ENCODE data around the gene SP4.
A peak's percentile ranks its signal among the peaks of the same experiment; 100 is the strongest.
"Not testable (repeated sequence)": the region's sequence is repeated elsewhere in the genome, so short reads cannot be mapped to it uniquely, and the experiment has no call there.

The SP4 gene

DNA sequence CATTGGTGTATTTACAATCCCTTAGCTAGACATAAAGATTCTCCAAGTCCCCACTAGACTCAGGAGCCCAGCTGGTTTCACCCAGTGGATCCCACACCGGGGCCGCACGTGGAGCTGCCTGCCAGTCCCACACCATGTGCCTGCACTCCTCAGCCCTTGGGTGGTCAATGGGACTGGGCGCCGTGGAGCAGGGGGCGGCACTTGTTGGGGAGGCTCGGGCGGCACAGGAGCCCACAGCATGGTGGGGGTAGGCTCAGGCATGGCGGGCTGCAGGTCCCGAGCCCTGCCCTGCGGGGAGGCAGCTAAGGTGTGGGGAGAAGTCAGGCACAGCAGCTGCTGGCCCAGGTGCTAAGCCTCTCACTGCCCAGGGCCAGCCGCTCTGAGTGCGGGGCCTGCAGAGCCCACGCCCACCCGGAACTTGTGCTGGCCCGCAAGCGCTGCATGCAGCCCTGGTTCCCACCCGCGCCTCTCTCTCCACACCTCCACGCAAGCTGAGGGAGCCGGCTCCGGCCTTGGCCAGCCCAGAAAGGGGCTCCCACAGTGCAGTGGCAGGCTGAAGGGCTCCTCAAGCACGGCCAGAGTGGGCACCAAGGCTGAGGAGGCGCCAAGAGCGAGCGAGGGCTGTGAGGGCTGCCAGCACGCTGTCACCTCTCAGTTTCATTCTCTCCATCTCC is 108.7 kb downstream of the SP4 start:
- H3K9me3 ChIP-seq (ENCODE audit: insufficient read depth, low read depth, low read length); H3K4me3 ChIP-seq (ENCODE audit: low read length); H3K27ac ChIP-seq (ENCODE audit: low read length); H3K9ac ChIP-seq (ENCODE audit: low read depth, low read length); H3K27me3 ChIP-seq (ENCODE audit: insufficient read depth, low read length); H3K36me3 ChIP-seq (ENCODE audit: insufficient read depth, low read depth, low read length): not testable (repeated sequence)
- H3K4me1 ChIP-seq (ENCODE audit: insufficient read depth, low read length): peaks cover 14% of the 10 kb centered on the region

DNA sequence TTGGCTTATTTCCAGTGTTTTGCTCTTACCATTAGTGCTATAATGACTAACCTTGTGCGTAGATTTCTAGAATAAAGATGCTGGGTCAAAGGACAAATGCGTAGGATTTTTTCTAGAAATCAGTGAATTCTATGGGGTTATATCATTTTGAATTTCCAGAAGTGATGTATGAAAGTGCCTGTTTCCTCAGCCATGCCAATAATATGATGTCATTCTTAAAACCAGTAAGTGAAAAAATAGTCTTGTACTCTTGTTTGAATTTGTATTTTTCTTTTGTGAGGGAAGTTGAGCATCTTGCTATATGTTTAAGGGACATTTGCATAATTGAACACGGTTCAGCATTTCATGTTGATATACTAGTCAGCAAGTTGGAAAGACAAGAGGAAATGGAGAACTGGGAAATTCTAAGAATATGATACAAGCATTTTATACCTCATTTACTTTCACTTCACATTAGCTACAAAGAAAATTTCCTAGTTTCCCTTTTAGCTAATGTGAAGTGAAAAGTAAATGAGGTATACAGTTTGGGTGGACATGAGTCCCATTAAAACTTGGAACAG is 111.1 kb downstream of the SP4 start:
- H3K27me3 ChIP-seq (ENCODE audit: insufficient read depth, low read length): peaks cover 30% of the 10 kb centered on the region
- H3K27ac ChIP-seq (ENCODE audit: low read length): no peak overlapping the region
- H3K4me1 ChIP-seq (ENCODE audit: insufficient read depth, low read length): peaks cover 17% of the 10 kb centered on the region
- no peak overlapping the region for H3K9ac ChIP-seq (ENCODE audit: low read depth, low read length)
- no peak overlapping the region for H3K4me3 ChIP-seq (ENCODE audit: low read length)
- H3K36me3 ChIP-seq (ENCODE audit: insufficient read depth, low read depth, low read length): no peaks in the 10 kb centered on the region
- H3K9me3 ChIP-seq (ENCODE audit: insufficient read depth, low read depth, low read length): no peaks in the 10 kb centered on the region; the same call in 1 of the 2 replicates

DNA sequence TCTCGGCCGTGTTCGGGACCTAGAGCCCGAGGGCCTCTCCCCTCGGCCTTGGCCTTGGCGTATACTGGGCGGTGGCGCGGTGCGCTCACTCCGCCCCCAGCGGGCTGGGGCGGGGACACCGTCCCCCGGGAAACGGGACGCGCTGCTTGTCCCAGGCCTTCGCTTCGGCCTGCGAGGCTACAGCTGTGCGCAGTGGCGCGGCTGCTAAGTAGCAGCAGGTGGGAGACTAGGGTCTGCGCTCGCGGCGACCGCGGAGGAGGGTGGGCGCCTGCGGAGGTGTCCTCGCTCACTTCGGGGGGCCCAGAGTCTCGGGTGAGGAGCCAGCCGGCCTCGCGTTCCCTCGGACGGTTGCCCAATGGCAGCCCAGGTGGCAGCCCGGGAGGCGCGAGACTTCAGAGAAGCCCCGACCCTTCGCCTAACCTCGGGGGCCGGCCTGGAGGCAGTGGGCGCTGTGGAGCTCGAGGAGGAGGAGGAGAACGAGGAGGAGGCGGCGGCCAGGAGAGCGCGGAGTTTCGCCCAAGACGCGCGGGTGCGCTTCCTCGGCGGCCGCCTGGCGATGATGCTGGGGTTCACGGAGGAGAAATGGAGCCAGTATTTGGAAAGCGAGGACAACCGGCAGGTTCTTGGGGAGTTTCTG is 115.1 kb downstream of the SP4 start, which contains the start of gene DNAH11:
Gene DNAH11, plus strand, starts transcription at position 149 of the 637 bp plus-strand sequence. Its CDS starts 207 bp downstream, at position 356.
- H3K27me3 ChIP-seq (ENCODE audit: insufficient read depth, low read length): peaks cover 51% of the 10 kb centered on the region
- H3K27ac ChIP-seq (ENCODE audit: low read length): no peak within 1 kb of the TSS
- H3K9me3 ChIP-seq (ENCODE audit: insufficient read depth, low read depth, low read length): no peaks in the 10 kb centered on the region; the same call in 1 of the 2 replicates
- H3K4me3 ChIP-seq (ENCODE audit: low read length): peak within 1 kb of the TSS; percentile 65
- H3K9ac ChIP-seq (ENCODE audit: low read depth, low read length): peak within 1 kb of the TSS; percentile 62; the same call in 1 of the 2 replicates
- peaks cover 6% of the 10 kb centered on the region; the same call in 1 of the 2 replicates for H3K36me3 ChIP-seq (ENCODE audit: insufficient read depth, low read depth, low read length)
- H3K4me1 ChIP-seq (ENCODE audit: insufficient read depth, low read length): peaks cover 31% of the 10 kb centered on the region

DNA sequence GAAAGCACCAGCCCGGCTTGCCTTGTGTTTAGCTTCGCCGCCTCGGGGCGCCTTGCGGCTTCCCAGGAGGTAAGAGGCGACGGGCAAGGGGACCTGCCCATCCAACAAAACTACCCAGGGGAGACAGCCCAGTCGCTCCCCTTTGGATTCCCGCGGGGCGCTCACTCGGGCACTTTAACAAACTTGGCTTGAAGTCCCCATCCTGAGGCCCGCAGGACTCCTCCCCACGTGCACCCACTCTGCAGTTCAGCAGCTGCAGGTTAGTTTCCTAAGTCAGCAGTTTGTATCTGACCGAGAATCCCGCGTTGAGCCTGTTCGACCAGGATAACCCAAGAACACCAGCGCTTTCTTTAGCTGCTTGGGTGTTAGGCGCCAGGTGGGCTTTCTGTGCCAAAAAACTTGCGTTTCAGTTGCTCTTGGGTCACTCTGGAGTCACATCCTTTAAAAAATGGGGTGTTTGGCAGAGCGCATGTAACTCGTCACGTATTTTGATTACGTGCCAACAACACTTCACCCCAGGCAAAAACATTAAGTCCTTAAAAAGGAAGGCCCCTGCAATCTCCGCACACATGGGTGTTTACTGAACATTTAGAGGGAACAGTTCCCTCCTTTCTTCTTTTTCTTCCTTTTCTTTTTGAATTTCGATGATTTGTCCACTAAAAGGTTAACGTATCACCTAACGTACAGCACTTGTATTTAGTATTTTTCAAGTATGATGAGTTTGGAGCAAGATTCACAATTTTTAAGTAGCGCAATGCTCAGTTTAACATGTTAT is 115.8 kb downstream of the SP4 start:
- H3K4me1 ChIP-seq (ENCODE audit: insufficient read depth, low read length): peaks cover 31% of the 10 kb centered on the region
- peaks cover 51% of the 10 kb centered on the region for H3K27me3 ChIP-seq (ENCODE audit: insufficient read depth, low read length)
- H3K9ac ChIP-seq (ENCODE audit: low read depth, low read length): peak overlapping the region; percentile 62; the same call in 1 of the 2 replicates
- H3K36me3 ChIP-seq (ENCODE audit: insufficient read depth, low read depth, low read length): peaks cover 6% of the 10 kb centered on the region; the same call in 1 of the 2 replicates
- no peak overlapping the region for H3K27ac ChIP-seq (ENCODE audit: low read length)
- no peaks in the 10 kb centered on the region; the same call in 1 of the 2 replicates for H3K9me3 ChIP-seq (ENCODE audit: insufficient read depth, low read depth, low read length)
- peak overlapping the region; percentile 65 for H3K4me3 ChIP-seq (ENCODE audit: low read length)

DNA sequence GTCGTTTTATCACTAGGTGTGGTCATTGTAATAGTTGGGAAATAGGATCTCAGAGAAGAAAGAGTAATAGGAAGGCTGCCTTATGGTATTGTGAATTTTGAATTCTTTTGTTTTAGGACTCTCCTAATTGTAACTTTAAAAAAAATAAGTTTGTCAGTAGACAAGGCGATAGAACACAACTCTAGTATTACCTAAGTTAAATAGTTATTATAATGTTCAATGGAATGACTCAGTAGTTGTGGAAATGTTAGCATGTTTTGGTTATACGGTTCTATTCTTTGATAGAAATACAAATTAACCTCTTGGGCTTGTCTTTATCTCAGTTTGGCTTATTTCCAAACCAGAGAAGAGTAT is 116.4 kb downstream of the SP4 start:
- peak overlapping the region; percentile 62; the same call in 1 of the 2 replicates for H3K9ac ChIP-seq (ENCODE audit: low read depth, low read length)
- H3K4me1 ChIP-seq (ENCODE audit: insufficient read depth, low read length): peaks cover 29% of the 10 kb centered on the region
- peaks cover 6% of the 10 kb centered on the region; the same call in 1 of the 2 replicates for H3K36me3 ChIP-seq (ENCODE audit: insufficient read depth, low read depth, low read length)
- peaks cover 51% of the 10 kb centered on the region for H3K27me3 ChIP-seq (ENCODE audit: insufficient read depth, low read length)
- H3K4me3 ChIP-seq (ENCODE audit: low read length): peak overlapping the region; percentile 65
- no peak overlapping the region for H3K27ac ChIP-seq (ENCODE audit: low read length)
- no peaks in the 10 kb centered on the region for H3K9me3 ChIP-seq (ENCODE audit: insufficient read depth, low read depth, low read length)

DNA sequence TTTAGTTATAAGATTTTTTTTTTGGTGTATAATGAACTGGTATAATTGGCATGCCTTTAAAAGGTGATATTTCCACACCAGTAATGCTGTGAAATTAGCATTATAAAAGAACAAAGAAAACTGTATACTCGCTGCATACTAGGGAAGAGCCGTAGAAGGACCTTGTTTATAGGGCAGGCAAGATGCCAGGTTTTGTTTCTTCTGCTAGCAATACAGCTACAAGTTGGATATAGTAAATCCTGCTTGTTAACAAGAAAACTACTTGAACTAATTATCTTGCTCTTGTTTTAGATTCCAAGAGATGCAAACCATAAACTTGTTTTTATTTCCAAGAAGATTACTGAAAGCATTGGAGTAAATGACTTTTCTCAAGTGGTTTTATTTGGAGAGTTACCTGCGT is 116.8 kb downstream of the SP4 start:
- H3K9ac ChIP-seq (ENCODE audit: low read depth, low read length): no peak overlapping the region
- no peak overlapping the region for H3K27ac ChIP-seq (ENCODE audit: low read length)
- H3K4me3 ChIP-seq (ENCODE audit: low read length): peak overlapping the region; percentile 65
- H3K4me1 ChIP-seq (ENCODE audit: insufficient read depth, low read length): peaks cover 25% of the 10 kb centered on the region
- H3K36me3 ChIP-seq (ENCODE audit: insufficient read depth, low read depth, low read length): peaks cover 6% of the 10 kb centered on the region; the same call in 1 of the 2 replicates
- H3K9me3 ChIP-seq (ENCODE audit: insufficient read depth, low read depth, low read length): no peaks in the 10 kb centered on the region
- H3K27me3 ChIP-seq (ENCODE audit: insufficient read depth, low read length): peaks cover 51% of the 10 kb centered on the region

DNA sequence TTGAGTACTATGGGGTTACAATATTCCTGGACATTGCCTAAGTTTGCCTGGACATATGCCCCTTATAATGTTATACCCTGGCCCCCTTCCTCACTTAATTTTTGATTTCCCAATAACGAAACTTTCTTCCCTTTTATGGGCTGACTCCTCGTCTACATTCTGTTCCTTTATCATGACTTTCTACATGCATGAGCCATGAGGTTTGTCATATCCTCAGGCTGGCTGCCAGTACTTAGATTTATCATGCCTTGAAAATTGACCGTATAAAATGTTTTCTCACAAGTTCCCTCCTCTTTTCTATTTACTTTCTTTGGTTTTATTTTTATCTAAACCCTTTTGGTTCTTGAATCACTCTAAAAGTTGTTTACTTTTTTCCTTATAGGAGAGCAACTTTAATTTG is 119.6 kb downstream of the SP4 start:
- no peaks in the 10 kb centered on the region for H3K9me3 ChIP-seq (ENCODE audit: insufficient read depth, low read depth, low read length)
- H3K9ac ChIP-seq (ENCODE audit: low read depth, low read length): no peak overlapping the region
- H3K27me3 ChIP-seq (ENCODE audit: insufficient read depth, low read length): peaks cover 36% of the 10 kb centered on the region
- no peak overlapping the region for H3K27ac ChIP-seq (ENCODE audit: low read length)
- peaks cover 6% of the 10 kb centered on the region; the same call in 1 of the 2 replicates for H3K36me3 ChIP-seq (ENCODE audit: insufficient read depth, low read depth, low read length)
- peaks cover 20% of the 10 kb centered on the region for H3K4me1 ChIP-seq (ENCODE audit: insufficient read depth, low read length)
- H3K4me3 ChIP-seq (ENCODE audit: low read length): no peak overlapping the region

DNA sequence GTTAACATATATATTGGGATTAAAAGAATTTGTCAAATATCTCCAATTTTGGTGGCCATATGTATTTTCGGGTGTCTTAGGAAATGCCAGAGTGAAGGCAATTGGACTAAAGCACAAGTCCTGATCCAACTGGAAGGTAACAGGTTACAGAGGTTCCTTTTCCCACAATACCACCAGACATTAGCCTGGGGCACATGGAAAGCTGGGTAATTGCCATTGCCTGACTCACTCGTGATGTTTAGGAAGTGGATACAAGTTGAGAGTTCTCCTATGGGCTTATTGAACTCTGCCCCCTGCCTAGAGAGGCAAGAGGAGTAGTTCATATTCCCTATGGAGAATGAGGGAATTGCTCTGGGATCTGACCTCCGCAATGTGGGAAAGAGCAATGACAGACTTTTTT is 120.6 kb downstream of the SP4 start:
- Histone ChIP-seq H3K27ac (ENCODE audit: low read length) (no peak overlapping the region), H3K4me1 (ENCODE audit: insufficient read depth, low read length) (peaks cover 20% of the 10 kb centered on the region), H3K4me3 (ENCODE audit: low read length) (no peak overlapping the region), H3K9ac (ENCODE audit: low read depth, low read length) (no peak overlapping the region), H3K36me3 (ENCODE audit: insufficient read depth, low read depth, low read length) (peaks cover 6% of the 10 kb centered on the region; the same call in 1 of the 2 replicates), H3K27me3 (ENCODE audit: insufficient read depth, low read length) (peaks cover 26% of the 10 kb centered on the region), H3K9me3 (ENCODE audit: insufficient read depth, low read depth, low read length) (no peaks in the 10 kb centered on the region)

DNA sequence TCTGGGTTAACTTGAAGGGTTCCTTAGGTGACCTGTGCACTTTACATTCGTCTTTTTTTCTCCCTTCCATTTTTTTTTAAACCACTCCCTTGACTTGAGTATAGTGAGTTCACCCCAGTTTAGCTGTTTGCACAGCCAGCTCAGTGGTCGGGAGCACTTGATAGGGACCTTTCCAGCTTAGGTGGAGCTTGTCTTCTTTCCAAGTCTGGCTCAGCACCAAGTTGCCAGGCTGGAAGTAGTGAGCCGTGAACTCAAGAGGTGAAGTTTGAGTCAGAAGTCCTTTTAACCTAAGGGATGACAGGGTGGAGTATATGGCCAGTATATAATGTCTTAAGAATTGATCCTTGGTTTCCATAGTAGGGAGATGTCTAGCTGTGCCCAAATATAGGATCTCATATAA is 122.2 kb downstream of the SP4 start:
- Histone ChIP-seq H3K27me3 (ENCODE audit: insufficient read depth, low read length) (peaks cover 10% of the 10 kb centered on the region; the same call in 1 of the 2 replicates), H3K4me1 (ENCODE audit: insufficient read depth, low read length) (peaks cover 10% of the 10 kb centered on the region), H3K36me3 (ENCODE audit: insufficient read depth, low read depth, low read length) (peaks cover 6% of the 10 kb centered on the region; the same call in 1 of the 2 replicates), H3K4me3 (ENCODE audit: low read length) (no peak overlapping the region), H3K9me3 (ENCODE audit: insufficient read depth, low read depth, low read length) (no peaks in the 10 kb centered on the region), H3K27ac (ENCODE audit: low read length) (no peak overlapping the region), H3K9ac (ENCODE audit: low read depth, low read length) (no peak overlapping the region)

DNA sequence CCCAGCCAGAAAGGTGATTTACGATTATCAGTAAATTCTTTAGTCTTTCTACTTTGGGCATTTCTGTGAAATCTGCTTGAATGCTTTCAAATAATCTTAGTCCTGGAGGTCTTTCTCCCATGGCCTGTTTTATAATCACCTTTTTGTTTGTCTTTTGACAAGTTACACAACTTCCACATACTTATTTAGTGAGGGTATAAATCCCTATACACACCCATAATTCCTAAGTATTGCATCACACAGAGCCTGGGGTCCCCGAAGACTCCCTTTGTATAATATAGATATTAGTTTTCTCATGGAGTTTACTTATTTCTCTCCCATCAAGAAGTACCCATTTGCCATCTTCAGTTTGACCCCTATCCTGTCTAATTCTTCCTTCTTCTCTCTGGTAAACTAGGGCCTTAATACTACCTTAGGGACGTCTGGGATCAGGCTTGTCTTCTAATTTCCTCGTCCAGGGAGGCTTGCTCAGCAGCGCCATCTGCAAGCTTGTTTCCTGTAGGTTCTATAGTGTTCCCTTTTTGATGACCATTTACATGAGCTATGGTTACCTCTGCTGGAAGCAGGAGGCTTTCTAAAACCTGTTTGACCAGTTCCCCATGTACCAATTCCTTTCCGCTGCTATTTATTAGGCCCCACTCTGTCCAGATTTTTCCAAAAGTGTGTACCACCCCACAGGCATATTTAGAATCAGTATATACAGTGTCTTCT is 123.1 kb downstream of the SP4 start:
- Histone ChIP-seq H3K27ac (ENCODE audit: low read length) (no peak overlapping the region), H3K27me3 (ENCODE audit: insufficient read depth, low read length) (peaks cover 3% of the 10 kb centered on the region; the same call in 1 of the 2 replicates), H3K9ac (ENCODE audit: low read depth, low read length) (no peak overlapping the region), H3K4me1 (ENCODE audit: insufficient read depth, low read length) (peaks cover 2% of the 10 kb centered on the region), H3K36me3 (ENCODE audit: insufficient read depth, low read depth, low read length) (peaks cover 6% of the 10 kb centered on the region; the same call in 1 of the 2 replicates), H3K4me3 (ENCODE audit: low read length) (no peak overlapping the region), H3K9me3 (ENCODE audit: insufficient read depth, low read depth, low read length) (no peaks in the 10 kb centered on the region)

DNA sequence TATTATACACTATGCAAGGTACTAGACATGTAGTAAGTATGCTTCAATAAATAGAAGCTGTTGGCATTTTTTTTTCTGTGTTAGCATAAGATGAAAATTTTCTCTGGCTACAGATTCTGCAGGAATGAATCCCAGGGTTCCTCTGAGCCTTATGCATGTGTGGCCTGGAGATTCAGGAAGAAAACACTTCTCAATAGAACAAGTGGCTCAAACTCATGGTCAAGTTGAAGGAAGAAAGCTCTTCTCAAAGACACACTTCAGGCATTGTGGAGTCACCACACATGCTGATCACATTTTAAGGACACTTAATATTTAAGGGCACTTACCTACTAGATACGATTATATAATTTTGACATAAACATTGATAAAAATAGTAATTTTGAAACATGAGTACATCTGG is 134.5 kb downstream of the SP4 start:
- Histone ChIP-seq H3K27me3 (ENCODE audit: insufficient read depth, low read length) (no peaks in the 10 kb centered on the region), H3K9ac (ENCODE audit: low read depth, low read length) (no peak overlapping the region), H3K36me3 (ENCODE audit: insufficient read depth, low read depth, low read length) (0 out of 2 replicates have a peak, but pooled peaks cover 8% of the 10 kb centered on the region), H3K27ac (ENCODE audit: low read length) (no peak overlapping the region), H3K4me1 (ENCODE audit: insufficient read depth, low read length) (no peaks in the 10 kb centered on the region), H3K4me3 (ENCODE audit: low read length) (no peak overlapping the region), H3K9me3 (ENCODE audit: insufficient read depth, low read depth, low read length) (no peaks in the 10 kb centered on the region)
